HG03521 (cell line): ENCODE data around the gene ANKRD37.
A peak's percentile ranks its signal among the peaks of the same experiment; 100 is the strongest.

Experiments used
- ATAC-seq: cut with Tn5 transposase; IDR thresholded peaks from one replicate; pipeline ENCODE4 v1.9.1; 2021; ENCODE audit warnings: mild to moderate bottlenecking, moderate library complexity; ENCODE audit not compliant: unreplicated experiment

Gene ANKRD37

DNA sequence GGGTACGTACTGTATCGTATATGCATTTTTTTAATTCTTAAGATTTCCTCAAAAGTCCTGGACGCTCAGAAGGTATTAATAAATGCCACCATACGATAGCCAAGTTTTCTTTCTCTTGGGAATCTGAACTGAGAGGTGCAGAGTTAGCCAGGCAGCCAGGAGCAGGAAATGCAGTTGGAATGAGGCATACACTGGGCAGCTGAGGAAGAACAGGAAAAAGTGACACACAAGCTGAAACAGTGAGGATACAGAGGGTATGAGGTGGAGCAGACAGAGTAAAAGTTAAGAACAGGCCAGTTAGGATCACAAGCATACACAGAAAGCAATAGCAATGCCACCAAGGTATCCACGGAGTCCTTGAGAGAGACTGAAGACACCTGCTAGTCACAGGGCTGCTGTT lies 15.8 kb downstream of the ANKRD37 start:
- no peak for ATAC-seq

DNA sequence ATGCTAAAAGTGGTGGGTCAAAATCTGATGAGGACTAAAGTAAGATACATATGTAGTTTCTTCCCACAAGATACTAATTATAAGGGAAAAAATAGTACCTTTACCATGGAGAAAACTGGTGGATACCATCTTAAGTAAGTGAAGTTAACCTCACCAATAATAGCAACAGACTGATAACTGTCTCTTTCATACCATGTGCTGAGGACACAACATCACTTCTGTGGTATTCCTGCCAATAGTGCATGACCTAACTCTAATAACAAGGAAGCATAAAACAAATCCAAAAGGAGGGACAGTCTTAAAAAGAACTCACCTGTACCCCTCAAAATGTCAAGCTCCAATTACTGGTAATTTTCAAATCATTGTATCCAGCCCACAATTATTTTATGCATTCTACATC lies 20.3 kb downstream of the ANKRD37 start:
- no peak for ATAC-seq

DNA sequence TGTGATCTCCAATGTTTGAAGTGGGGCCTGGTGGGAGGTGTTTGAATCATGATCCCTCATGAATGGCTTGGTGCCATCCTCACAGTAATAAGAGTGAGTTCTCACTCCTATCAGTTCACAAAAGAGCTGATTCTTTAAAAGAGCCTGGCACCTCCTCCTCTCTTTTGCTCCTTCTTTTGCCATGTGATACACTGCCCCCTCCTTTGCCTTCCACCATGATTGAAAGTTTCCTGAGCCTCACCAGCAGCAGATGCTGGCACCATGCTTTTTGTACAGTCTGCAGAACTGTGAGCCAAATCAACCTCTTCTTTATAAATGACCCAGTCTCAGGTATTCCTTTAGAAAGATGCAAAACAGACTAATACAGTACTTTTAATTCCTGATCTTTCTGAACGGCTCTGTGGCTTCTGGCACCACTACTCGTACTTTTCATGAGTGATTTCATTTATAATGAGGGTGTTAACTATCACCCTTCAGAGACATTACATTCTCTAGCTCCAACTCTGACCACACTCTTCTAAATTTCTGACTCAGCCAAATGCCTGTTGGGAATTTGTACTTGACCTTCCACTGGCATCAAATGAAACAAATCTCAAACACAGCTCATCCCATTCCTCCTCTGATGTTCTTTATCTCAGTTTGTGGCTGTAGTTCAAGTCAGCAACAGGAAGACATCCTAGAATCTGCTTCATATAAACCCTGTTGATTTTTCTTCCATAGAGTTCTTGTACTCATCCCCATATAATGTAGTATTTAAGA lies 24.9 kb downstream of the ANKRD37 start:
- ATAC-seq: no peak

DNA sequence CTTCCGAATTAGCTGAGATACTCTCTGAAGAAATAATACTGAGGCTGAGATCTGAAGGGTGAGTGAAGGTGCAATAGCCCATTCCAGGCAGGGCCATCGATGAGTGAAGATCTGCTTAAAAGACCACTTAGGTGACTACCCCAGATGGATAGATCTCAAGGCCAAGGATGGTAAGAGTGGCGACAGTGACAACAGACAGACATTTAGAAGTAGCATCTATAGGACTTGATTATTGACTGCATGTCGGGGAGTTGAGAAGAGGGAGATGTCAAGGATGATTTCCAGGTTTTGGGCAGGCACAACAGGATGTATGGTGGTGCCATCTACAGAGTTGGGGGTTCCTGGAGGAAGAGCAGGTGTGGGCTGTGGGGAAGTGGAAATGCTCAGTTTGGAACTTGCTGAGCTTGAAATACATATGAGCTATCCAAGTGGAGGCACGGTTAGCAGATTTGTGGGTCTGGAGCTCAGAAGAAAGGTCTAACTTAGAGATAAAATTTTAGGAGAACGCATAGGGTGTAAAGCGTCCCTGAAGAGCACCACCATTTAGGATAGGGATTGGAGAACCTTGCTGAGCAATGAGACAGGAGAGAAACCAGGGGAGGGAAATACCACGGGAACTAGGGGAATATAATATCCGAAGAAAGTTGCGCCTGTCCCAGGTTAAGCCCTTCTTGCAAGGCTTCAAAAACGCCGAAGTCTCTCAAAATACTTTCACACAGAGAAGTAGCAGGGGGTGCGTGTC lies 28.4 kb downstream of the ANKRD37 start:
- ATAC-seq: no peak

DNA sequence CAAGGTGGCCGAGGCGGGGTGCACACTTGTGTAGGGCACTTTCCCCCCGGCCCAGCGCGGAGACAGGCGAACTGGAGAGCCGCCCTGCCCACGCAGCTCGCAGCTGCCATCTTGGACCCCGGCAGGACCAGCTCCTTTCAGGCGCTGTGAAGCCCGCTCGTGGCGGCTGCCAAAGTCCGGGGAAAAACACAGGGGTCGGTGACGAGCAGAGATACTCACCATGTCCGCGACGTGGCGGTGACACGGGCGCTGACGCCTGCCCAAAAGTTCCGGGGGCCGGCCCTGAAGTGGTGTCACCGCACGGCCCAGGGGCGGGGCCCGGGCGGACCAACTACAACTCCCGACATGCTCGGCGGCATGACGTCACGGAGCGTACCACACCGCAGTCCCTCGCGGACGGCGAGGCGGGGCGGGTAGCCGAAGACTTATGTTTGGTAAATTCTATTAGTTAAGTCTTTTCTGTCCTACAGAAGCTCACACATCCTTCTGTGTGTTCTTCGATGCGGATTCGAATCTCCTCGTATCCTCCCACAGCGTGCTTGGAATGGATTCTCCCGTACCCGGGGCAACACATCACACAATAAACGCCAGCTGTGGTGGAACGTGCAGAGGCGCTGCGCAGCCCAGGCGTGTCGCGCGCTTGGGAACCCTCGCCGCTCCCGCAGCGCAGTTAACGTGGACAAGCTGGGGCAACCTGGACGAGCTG lies 29.2 kb downstream of the ANKRD37 start, which contains the start of gene UFSP2:
Gene UFSP2, minus strand, starts transcription at position 318 of the 706 bp plus-strand sequence. Its CDS starts 96 bp downstream, at position 222.
- ATAC-seq: peak; percentile 89

DNA sequence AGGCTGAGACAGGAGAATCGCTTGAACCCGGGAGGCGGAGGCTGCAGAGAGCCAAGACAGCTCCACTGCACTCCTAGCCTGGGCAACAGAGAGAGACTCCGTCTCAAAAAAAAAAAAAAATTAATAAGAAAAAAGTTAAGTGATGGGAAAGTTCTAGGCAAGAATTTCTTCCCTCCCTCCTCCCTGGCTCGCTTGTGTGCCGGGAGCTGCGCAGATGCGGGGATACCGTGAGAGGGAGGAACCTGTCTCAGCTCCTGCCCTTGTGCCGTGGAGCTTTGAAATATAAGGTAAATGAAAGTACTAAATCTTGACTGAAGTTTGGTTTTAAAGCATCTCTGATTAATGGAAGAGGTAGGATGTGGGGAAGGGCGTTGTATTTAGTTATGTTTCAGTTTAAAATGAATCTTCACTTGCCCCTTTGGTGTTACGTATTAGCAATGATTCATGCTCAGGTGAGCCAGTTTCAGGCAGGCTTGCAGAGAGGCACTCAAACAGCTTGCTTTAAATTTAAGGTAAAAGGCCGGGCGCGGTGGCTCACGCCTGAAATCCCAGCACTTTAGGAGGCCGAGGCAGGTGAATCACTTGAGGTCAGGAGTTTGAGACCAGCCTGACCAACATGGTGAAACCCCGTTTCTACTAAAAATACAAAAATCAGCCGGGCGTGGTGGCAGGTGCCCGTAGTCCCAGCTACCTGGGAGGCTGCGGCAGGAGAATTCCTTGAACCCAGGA lies 30.5 kb downstream of the ANKRD37 start:
- ATAC-seq: no peak

DNA sequence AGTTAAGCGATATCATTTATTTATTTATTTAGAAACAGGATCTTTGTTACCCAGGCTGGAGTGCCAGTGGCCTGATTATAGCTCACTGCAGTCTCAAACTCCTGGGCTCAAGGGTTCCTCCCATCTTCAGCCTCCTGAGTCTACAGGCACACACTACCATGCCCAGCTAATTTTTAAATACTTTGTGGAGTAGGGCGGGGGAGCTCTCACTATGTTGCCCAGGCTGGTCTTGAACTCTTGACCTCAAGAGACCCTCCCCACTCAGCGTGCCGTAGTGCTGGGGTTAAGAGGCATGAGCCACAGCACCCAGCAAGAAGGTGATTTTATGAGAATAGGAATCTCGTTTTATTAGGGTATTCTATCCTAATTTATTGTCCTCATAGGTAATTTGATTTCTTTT lies 33.0 kb downstream of the ANKRD37 start:
- no peak for ATAC-seq

DNA sequence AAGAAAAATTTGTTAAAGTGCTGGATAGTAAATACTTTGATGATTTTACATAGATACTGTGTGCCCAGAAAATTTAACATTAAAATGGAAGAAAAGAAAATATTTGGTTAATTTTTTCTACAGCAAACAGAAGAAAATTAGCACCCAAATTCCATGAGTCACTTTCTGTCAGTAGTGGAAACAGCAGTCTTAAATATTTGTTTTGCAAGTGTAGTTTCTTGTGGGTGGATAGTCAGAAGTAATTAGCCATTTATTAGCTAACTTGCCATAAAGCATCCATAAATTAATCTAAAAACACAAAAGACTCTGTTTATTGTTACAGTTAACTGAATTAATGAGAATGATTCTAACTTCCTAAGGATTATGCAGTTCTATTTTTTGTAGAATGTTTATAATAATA lies 38.8 kb downstream of the ANKRD37 start:
- ATAC-seq: no peak

DNA sequence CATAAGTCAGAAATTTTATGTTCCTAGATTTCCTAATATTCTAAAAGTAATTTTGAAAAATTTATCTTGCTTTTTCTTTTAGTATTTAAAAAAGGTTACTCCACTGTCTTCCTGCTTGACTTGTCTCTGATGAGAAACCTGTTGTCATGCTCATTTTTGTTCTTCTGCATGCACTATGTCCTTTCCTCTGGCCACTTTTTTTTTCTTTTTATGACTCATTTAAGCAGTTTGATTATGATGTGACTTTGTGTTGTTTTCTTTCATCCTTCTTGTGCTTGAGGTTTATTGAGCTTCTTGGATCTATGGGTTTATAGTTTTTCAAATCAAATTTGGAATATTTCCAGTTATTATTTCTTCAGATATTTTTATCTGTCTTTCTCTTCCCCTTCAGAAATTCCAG lies 41.2 kb downstream of the ANKRD37 start:
- ATAC-seq: no peak

DNA sequence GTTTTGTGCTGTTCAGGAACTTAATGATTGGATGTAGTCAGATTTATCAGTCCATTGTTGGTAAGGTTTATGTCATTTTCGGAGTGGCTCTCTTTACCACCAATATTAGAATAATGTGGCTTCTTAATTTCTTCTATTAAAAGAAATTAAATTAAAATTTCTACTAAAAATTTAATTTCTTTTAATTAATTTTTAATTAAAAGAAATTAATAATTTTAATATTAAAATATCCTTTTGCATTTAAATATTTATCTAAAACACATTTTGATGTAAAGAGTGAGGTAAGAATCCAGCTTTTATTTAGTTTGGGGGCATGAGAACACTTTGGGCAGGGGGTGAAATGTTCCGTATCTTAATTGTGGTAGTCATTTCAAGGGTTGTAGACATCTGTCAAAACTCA lies 44.8 kb downstream of the ANKRD37 start:
- no peak for ATAC-seq

DNA sequence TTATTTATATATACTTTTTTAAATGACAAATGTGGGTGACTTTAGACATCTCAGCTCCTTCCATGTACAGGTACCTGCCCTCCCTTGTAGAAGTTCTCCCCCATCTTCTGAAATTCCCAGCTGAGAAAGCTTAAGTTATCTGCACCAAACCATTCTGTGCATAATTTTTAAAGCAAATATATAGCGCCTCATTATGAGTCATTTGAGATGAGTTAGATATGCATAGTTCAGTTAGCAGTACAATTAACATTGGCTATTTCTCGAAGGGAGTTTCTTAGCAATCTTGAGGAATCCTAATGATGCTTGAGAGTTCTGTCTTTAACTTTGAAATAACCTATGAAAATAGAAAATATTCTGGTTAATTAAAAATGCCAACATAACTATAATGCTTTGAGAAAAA lies 48.6 kb downstream of the ANKRD37 start:
- no peak for ATAC-seq
